Measurements from ENCODE around the gene CMTM3. TPM values are rescaled to one million over a fixed set of nuclear protein-coding genes. Genes with fewer than 3 reads are reported as not detected.

CMTM3 gene
- total and polyA plus RNA-seq, 2 experiments from 2014 or later, result 32.6 to 47.0 TPM

DNA sequence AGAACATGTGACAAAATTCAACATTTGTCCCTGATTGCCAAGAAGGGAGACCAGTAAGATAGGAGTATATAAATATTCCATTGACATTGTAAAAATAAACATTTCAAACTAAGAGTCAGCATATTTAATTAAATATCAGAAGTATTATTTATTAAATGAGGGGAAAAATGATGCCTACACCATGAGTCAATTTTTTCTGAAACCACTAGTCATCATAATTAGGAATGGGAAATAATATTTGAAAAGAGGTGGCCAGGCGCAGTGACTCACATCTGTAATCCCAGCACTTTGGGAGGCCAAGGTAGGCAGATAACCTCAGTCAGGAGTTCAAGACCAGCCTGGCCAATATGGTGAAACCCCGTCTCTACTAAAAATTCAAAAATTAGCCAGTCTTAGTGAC lies 36.1 kb upstream of the CMTM3 start:
- Histone ChIP-seq H3K4me2 (ENCODE audit: unreplicated experiment) (peak overlapping the region; percentile 9), H3K27me3 (replicated peaks; ENCODE audit: insufficient read depth) (no peaks in the 10 kb centered on the region), H3K4me1 (ENCODE audit: insufficient read depth) (peaks cover 24% of the 10 kb centered on the region), H4K20me1 (ENCODE audit: insufficient read depth) (no peaks in the 10 kb centered on the region), H2AFZ (no peak overlapping the region), H3K9ac (no peak overlapping the region), H3K4me3 (no peak overlapping the region), H3K79me2 (ENCODE audit: insufficient read depth) (0 out of 2 replicates have a peak, but pooled peaks cover under 1% of the 10 kb centered on the region), H3K36me3 (ENCODE audit: low read depth) (no peaks in the 10 kb centered on the region), H3K9me3 (ENCODE audit: low read depth) (no peaks in the 10 kb centered on the region), H3K9me2 (ENCODE audit: insufficient read depth) (no peaks in the 10 kb centered on the region), H3F3A (ENCODE audit: insufficient read depth) (peaks cover 25% of the 10 kb centered on the region), H3K27ac (peak overlapping the region; percentile 27)
- TF ChIP-seq EZH2phosphoT487 (IDR thresholded peaks at IDR 0.05; ENCODE audit: insufficient read depth, low read depth) (no peak), EZH2 (IDR thresholded peaks at IDR 0.05; ENCODE audit: insufficient read depth, poor library complexity, severe bottlenecking) (no peak)
- in situ Hi-C loops (cut with MboI), result no loop called here
- 95 to 98% methylated on average over 2 of the region's 2 CpGs for WGBS, 2 experiments (ENCODE audit: low coverage in 1 of 2, low lambda C conversion rate in 2 of 2, missing lambda C conversion rate in 2 of 2)
- DNase-seq, result peak; percentile 30

DNA sequence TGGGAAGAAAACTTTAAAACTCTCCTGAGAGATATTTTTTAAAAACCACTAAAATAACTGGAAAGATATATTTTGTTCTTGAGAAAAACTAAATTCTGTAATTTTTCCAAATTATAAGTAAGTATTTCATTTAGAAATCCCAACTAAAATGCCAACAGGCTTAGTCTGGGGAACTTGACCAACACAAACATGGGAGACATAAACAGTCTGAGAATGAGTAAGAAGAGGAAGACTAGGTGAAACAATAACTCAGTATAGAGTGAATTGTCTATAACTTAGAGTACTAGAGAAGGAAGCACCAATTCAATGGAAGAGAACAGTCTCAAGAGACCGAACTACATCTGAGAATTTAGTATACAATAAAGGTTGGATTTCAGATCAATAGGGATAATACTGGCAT lies 35.4 kb upstream of the CMTM3 start:
- Histone ChIP-seq H3K9ac (no peak overlapping the region), H2AFZ (no peak overlapping the region), H3K9me3 (ENCODE audit: low read depth) (no peaks in the 10 kb centered on the region), H3K4me1 (ENCODE audit: insufficient read depth) (peaks cover 24% of the 10 kb centered on the region), H3K27me3 (replicated peaks; ENCODE audit: insufficient read depth) (no peaks in the 10 kb centered on the region), H3K4me3 (peak overlapping the region; percentile 6; the same call in 1 of the 2 replicates), H3K9me2 (ENCODE audit: insufficient read depth) (no peaks in the 10 kb centered on the region), H3K4me2 (ENCODE audit: unreplicated experiment) (peak overlapping the region; percentile 9), H3F3A (ENCODE audit: insufficient read depth) (peaks cover 25% of the 10 kb centered on the region), H3K36me3 (ENCODE audit: low read depth) (no peaks in the 10 kb centered on the region), H3K27ac (peak overlapping the region; percentile 27), H3K79me2 (ENCODE audit: insufficient read depth) (no peaks in the 10 kb centered on the region), H4K20me1 (ENCODE audit: insufficient read depth) (no peaks in the 10 kb centered on the region)
- 97 to 100% methylated on average over 1 of the region's 1 CpG for WGBS, 2 experiments (ENCODE audit: low coverage in 1 of 2, low lambda C conversion rate in 2 of 2, missing lambda C conversion rate in 2 of 2)
- in situ Hi-C loops (cut with MboI), result no loop called here
- peak; percentile 80 for DNase-seq
- TF ChIP-seq EZH2phosphoT487 (IDR thresholded peaks at IDR 0.05; ENCODE audit: insufficient read depth, low read depth) (no peak), EZH2 (IDR thresholded peaks at IDR 0.05; ENCODE audit: insufficient read depth, poor library complexity, severe bottlenecking) (no peak)

DNA sequence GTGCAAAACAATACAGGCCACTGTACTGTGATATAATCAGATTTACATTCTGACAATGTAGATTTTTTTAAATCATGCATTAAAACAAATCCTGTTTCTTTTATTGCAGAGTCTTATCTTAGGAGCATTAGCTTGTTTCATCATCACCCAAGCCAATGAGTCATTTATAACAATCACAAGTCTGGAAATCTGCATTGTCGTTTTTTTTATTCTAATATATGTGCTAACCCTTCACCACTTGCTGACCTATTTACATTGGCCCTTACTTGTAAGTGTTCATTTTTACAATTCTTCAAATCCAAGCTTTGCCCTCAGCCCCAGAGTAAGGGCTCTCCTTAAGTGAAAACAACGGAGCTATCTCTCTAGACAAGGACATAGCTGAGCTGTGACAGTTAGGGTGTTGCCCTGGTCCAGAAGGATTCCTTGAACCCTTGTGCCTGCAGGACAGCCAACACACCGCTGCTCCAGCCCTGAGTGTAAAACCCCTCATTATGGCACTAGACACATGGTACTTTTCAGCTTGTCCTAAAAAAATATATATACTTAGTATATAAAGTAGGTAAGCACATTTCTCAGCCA lies 34.6 kb upstream of the CMTM3 start:
- Histone ChIP-seq H3K9me2 (ENCODE audit: insufficient read depth) (no peaks in the 10 kb centered on the region), H3K9ac (no peak overlapping the region), H2AFZ (no peak overlapping the region), H3K4me2 (ENCODE audit: unreplicated experiment) (peak overlapping the region; percentile 9), H3K27me3 (replicated peaks; ENCODE audit: insufficient read depth) (no peaks in the 10 kb centered on the region), H3K9me3 (ENCODE audit: low read depth) (no peaks in the 10 kb centered on the region), H3K4me3 (peak overlapping the region; percentile 6; the same call in 1 of the 2 replicates), H3K36me3 (ENCODE audit: low read depth) (no peaks in the 10 kb centered on the region), H3F3A (ENCODE audit: insufficient read depth) (peaks cover 25% of the 10 kb centered on the region), H3K27ac (peak overlapping the region; percentile 27), H4K20me1 (ENCODE audit: insufficient read depth) (no peaks in the 10 kb centered on the region), H3K4me1 (ENCODE audit: insufficient read depth) (peaks cover 24% of the 10 kb centered on the region), H3K79me2 (ENCODE audit: insufficient read depth) (no peaks in the 10 kb centered on the region)
- in situ Hi-C loops (cut with MboI), result no loop called here
- peak; percentile 67 for DNase-seq
- 39 to 44% methylated on average over 3 of the region's 3 CpGs for WGBS, 2 experiments (ENCODE audit: low coverage in 1 of 2, low lambda C conversion rate in 2 of 2, missing lambda C conversion rate in 2 of 2)
- TF ChIP-seq EZH2 (IDR thresholded peaks at IDR 0.05; ENCODE audit: insufficient read depth, poor library complexity, severe bottlenecking) (no peak), EZH2phosphoT487 (IDR thresholded peaks at IDR 0.05; ENCODE audit: insufficient read depth, low read depth) (no peak)

DNA sequence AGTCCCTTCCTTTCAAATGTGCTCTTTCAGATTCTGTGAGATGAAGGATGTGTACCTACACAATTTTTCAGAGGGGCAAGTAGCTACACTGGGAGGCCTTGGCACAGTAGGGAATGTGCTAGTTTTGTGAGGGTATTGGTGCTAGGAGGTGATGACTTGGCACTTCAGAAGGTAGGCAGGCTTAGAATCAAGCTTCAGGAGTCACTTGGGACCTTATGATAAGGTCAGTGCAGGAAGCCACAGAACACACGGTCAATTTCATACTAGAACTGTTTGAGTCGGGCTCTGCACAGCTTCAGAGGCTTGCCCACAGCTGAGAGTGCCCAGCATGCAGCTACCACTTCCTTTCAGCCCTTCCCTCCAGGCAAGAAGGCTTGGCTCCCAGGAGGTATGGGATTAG lies 32.1 kb upstream of the CMTM3 start:
- H4K20me1 ChIP-seq (ENCODE audit: insufficient read depth), result no peaks in the 10 kb centered on the region
- no peaks in the 10 kb centered on the region for H3K9me2 ChIP-seq (ENCODE audit: insufficient read depth)
- H3K27me3 ChIP-seq (replicated peaks; ENCODE audit: insufficient read depth), result peaks cover 5% of the 10 kb centered on the region
- no peak overlapping the region for H3K27ac ChIP-seq
- TF ChIP-seq EZH2phosphoT487 (IDR thresholded peaks at IDR 0.05; ENCODE audit: insufficient read depth, low read depth), result no peak
- TF ChIP-seq EZH2 (IDR thresholded peaks at IDR 0.05; ENCODE audit: insufficient read depth, poor library complexity, severe bottlenecking), result no peak
- no peak overlapping the region for H3K9ac ChIP-seq
- no peak overlapping the region for H2AFZ ChIP-seq
- H3K4me1 ChIP-seq (ENCODE audit: insufficient read depth), result peaks cover 24% of the 10 kb centered on the region
- WGBS, 2 experiments (ENCODE audit: low coverage in 1 of 2, low lambda C conversion rate in 2 of 2, missing lambda C conversion rate in 2 of 2), result 76 to 81% methylated on average over 2 of the region's 2 CpGs
- H3K79me2 ChIP-seq (ENCODE audit: insufficient read depth), result no peaks in the 10 kb centered on the region
- no peaks in the 10 kb centered on the region for H3K36me3 ChIP-seq (ENCODE audit: low read depth)
- no peak for DNase-seq
- in situ Hi-C loops (cut with MboI), result no loop called here
- no peak overlapping the region for H3K4me2 ChIP-seq (ENCODE audit: unreplicated experiment)
- no peaks in the 10 kb centered on the region for H3K9me3 ChIP-seq (ENCODE audit: low read depth)
- no peak overlapping the region for H3K4me3 ChIP-seq
- peaks cover 24% of the 10 kb centered on the region for H3F3A ChIP-seq (ENCODE audit: insufficient read depth)

Measured in GM23248 (cell line).